ENCODE data around the gene NSF.
"Not testable (repeated sequence)": the region's sequence is repeated elsewhere in the genome, so short reads cannot be mapped to it uniquely, and the experiment has no call there.

Gene NSF

GRCh38 chr17:46722662-46723285 is 132.3 kb downstream of the NSF start:
- DNase-seq, result no peak

GRCh38 chr17:46726206-46726605 is 135.7 kb downstream of the NSF start:
- no peak for DNase-seq

- no peak for DNase-seq
These were observed 137.3 kb downstream of the NSF start for GRCh38 chr17:46727572-46728348.

GRCh38 chr17:46730026-46730425 is 139.6 kb downstream of the NSF start:
- no peak for DNase-seq

GRCh38 chr17:46730679-46731078 is 140.2 kb downstream of the NSF start:
- DNase-seq, result no peak

GRCh38 chr17:46732160-46732559 is 141.7 kb downstream of the NSF start:
- DNase-seq, result no peak

GRCh38 chr17:46732754-46733398 is 142.4 kb downstream of the NSF start:
- DNase-seq, result no peak

- DNase-seq, result no peak
These were observed 143.5 kb downstream of the NSF start for GRCh38 chr17:46733837-46734475.

- DNase-seq, result no peak
These were observed 145.6 kb downstream of the NSF start for GRCh38 chr17:46736100-46736499.

- DNase-seq, result no peak
These were observed 146.9 kb downstream of the NSF start for GRCh38 chr17:46737326-46737725.

- no peak for DNase-seq
These were observed 148.1 kb downstream of the NSF start for GRCh38 chr17:46738544-46738943.

GRCh38 chr17:46739982-46740381 is 149.5 kb downstream of the NSF start:
- no peak for DNase-seq

GRCh38 chr17:46741122-46741730 is 150.8 kb downstream of the NSF start:
- DNase-seq, result no peak

GRCh38 chr17:46742565-46743270 is 152.2 kb downstream of the NSF start:
- DNase-seq, result no peak

- DNase-seq, result no peak
These were observed 154.0 kb downstream of the NSF start for GRCh38 chr17:46744441-46744840.

GRCh38 chr17:46745376-46745775 is 154.9 kb downstream of the NSF start:
- no peak for DNase-seq

- no peak for DNase-seq
These were observed 161.0 kb downstream of the NSF start for GRCh38 chr17:46751425-46751824.

- no peak for DNase-seq
These were observed 163.3 kb downstream of the NSF start for GRCh38 chr17:46753776-46754175.

GRCh38 chr17:46756081-46756735 is 165.7 kb downstream of the NSF start:
- no peak for DNase-seq

- no peak for DNase-seq
These were observed 166.4 kb downstream of the NSF start for GRCh38 chr17:46756861-46757260.

GRCh38 chr17:46757588-46757987 is 167.1 kb downstream of the NSF start:
- not testable (repeated sequence) for DNase-seq

- no peak for DNase-seq
These were observed 168.1 kb downstream of the NSF start for GRCh38 chr17:46758614-46759013.

Measured in activated naive CD4-positive, alpha-beta T cell treated with anti-CD3 and anti-CD28 coated beads, Interleukin-2, amount 50 U/mL, for 16 hours (primary cell).